HG02798 (cell line): Measurements from ENCODE around the gene CPNE4.
"Not testable (repeated sequence)": the region's sequence is repeated elsewhere in the genome, so short reads cannot be mapped to it uniquely, and the experiment has no call there.

Experiments used
- ATAC-seq: cut with Tn5 transposase; IDR thresholded peaks from one replicate; pipeline ENCODE4 v1.9.1; 2021; ENCODE audit warnings: mild to moderate bottlenecking; ENCODE audit not compliant: unreplicated experiment, poor library complexity

CPNE4 gene

GRCh38 chr3:131501949-131502348 is 532.9 kb downstream of the CPNE4 start:
- no peak for ATAC-seq

DNA sequence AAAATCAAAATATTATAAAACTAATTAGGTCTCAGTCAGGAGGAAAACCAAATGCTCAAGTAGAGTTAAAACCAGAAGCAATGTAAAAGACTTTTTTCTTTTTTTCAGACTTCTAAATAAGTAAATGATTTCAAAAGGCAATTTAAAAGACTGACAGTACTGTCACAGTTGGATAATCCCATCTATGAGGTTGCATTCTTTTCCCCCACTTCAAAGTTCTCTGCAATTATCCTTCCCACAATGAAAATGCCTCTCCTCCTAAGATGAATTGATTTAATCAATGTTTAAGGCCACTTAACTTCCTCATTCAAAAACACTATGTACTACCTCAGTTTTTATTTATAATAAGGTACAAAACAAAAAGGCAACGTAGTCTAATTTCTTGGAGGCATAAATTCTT is 540.1 kb downstream of the CPNE4 start:
- no peak for ATAC-seq

DNA sequence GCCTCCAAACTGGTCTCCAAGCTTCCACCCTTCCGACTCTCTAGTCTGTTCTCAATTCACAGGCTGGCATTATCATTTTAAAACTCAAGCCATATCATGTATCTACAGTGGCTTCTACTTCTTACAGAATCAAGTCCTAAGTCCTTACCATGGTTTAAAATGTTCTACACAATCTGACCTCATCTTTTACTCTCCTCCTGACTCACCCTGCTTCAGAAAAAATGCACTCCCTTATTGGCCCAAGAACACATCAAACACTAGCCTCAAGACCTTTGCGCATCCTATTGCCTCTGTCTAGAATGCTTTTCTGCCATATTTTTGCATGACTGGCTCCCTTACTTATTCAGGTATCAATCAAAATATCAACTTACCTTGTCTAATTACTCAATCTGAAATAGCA is 543.0 kb downstream of the CPNE4 start:
- no peak for ATAC-seq

DNA sequence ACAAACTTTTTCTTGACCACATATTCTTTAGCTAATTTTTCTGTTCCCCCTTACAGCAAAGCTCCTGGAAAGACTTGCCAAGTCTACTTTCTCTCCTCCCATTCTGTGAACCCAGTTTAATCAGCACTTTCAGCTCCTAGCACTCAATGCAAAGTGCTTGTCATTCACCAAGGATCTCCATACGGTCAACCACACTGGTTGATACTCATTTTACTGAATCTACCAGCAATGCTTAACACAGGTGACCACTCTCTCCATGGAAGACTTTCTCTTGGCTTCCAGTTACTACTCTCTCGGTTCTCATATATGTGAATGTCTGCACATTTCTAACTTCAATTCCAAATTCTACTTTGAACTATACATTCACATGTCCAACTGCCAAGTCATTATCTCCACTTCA is 543.7 kb downstream of the CPNE4 start:
- no peak for ATAC-seq

GRCh38 chr3:131486545-131486944 is 548.3 kb downstream of the CPNE4 start:
- not testable (repeated sequence) for ATAC-seq

DNA sequence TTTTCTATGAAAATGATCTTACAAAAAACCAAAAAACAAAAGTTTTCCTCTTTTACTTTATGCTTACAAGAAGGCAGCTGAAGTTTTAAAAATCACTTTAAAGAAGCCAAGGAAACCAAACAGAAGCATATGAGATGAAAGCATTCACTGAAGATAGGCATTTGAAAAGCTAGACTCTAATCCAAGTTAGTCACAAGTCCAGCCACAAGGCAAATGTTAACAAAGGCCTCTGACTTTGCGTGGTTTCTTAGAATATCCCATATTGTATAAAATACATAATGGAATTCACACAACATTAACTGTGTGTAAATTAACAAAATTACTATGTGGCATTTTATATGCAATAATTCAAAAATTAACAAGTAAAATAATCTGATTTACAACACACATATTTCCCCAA is 549.7 kb downstream of the CPNE4 start:
- no peak for ATAC-seq

- no peak for ATAC-seq
Measured at GRCh38 chr3:131484496-131485111, 550.2 kb downstream of the CPNE4 start.
